Fibroblast of pulmonary artery (primary cell): ENCODE measurements around the gene BUB1B.
A peak's percentile ranks its signal among the peaks of the same experiment; 100 is the strongest.

Experiments used
- DNase-seq: peaks from one replicate; pipeline ENCODE4 v3.0.0-alpha.2; 2010; ENCODE audit warnings: low read depth
- H3K4me3 ChIP-seq: replicated peaks from 2 replicates; pipeline ENCODE4 v1.5.1; 2011; ENCODE audit warnings: low read depth, mild to moderate bottlenecking, control low read depth, low read length, moderate library complexity
- TF ChIP-seq, protein P1 (sequence below): IDR thresholded peaks from 2 replicates; pipeline ENCODE4 v1.5.1; 2011; ENCODE audit warnings: mild to moderate bottlenecking, control low read depth, low read length, inconsistent platforms; ENCODE audit errors: missing control alignments

BUB1B gene

DNA sequence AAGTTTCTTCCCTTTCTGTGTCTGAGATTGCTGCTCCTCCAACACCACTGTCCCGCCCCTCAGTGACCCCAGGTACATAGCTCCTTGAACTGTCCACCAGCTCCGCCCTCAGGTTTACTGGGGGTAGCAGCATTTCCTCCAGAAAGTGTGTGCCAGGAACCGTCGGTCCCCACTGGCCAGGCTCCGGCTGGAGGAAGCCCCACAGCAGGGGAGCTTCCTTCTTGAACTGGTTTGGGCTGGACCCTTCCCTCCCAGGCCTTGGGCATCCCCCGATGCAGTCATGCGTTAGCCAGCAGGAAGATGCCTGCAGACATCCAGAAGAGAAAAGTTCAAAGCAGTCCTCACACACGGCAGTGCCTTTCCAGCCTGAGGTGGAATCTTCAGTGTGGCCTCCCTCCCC is 97.7 kb downstream of the BUB1B start:
- TF ChIP-seq, protein P1, sequence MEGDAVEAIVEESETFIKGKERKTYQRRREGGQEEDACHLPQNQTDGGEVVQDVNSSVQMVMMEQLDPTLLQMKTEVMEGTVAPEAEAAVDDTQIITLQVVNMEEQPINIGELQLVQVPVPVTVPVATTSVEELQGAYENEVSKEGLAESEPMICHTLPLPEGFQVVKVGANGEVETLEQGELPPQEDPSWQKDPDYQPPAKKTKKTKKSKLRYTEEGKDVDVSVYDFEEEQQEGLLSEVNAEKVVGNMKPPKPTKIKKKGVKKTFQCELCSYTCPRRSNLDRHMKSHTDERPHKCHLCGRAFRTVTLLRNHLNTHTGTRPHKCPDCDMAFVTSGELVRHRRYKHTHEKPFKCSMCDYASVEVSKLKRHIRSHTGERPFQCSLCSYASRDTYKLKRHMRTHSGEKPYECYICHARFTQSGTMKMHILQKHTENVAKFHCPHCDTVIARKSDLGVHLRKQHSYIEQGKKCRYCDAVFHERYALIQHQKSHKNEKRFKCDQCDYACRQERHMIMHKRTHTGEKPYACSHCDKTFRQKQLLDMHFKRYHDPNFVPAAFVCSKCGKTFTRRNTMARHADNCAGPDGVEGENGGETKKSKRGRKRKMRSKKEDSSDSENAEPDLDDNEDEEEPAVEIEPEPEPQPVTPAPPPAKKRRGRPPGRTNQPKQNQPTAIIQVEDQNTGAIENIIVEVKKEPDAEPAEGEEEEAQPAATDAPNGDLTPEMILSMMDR, result no peak
- DNase-seq, result no peak
- H3K4me3 ChIP-seq, result no peak overlapping the region

- no peak for DNase-seq
- H3K4me3 ChIP-seq, result no peak overlapping the region
- TF ChIP-seq, protein P1, result no peak
Observed at GRCh38 chr15:40259021-40259420, 98.2 kb downstream of the BUB1B start.

GRCh38 chr15:40263024-40263754 is 102.3 kb downstream of the BUB1B start:
- TF ChIP-seq, protein P1, result no peak
- DNase-seq, result peak; percentile 48

GRCh38 chr15:40264321-40265153 is 103.7 kb downstream of the BUB1B start:
- H3K4me3 ChIP-seq, result no peak overlapping the region
- TF ChIP-seq, protein P1, result no peak
- DNase-seq, result no peak

More at GRCh38 chr15:40263024-40263754, 102.3 kb downstream of the BUB1B start:
- no peak overlapping the region for H3K4me3 ChIP-seq

DNA sequence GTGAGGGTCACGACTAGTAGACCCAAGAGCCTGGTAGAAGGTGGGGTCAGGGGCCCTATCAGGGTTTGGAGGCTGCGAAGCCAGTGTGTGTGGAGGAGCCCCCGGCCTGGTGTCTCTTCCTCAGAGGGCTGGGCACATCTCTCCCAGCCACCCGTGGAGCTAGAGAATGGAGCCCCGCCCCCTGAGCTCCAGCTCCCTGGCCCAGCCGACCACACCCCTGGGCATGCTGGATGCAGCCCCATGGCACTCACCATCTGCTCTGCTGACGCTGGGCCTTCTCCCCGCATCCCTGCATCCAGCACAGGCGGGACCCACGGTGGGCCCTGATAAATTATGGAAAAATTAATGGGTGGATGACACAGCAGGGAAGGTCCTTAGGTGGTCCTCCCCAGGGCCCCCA is 104.5 kb downstream of the BUB1B start:
- H3K4me3 ChIP-seq, result no peak overlapping the region
- TF ChIP-seq, protein P1, result no peak
- no peak for DNase-seq

- TF ChIP-seq, protein P1, result no peak
- DNase-seq, result no peak
- H3K4me3 ChIP-seq, result no peak overlapping the region
Observed at GRCh38 chr15:40265875-40266274, 105.0 kb downstream of the BUB1B start.
